Activated CD8-positive, alpha-beta T cell treated with anti-CD3 and anti-CD28 coated beads for 36 hours (primary cell): Measurements from ENCODE around the gene METTL24. TPM values are rescaled to one million over a fixed set of nuclear protein-coding genes. Genes with fewer than 3 reads are reported as not detected.
A peak's percentile ranks its signal among the peaks of the same experiment; 100 is the strongest.

Source experiments
- ATAC-seq: fragments of 200-7000 bp; cut with Tn5 transposase; one replicate; pipeline ENCODE4 v1.10.0; 2021; ENCODE audit warnings: mild to moderate bottlenecking, moderate library complexity
- CTCF ChIA-PET: fragments of 350-600 bp; sonication (Branson Sonifier 250); formaldehyde crosslinking; loops from one replicate; lab custom pipeline; 2021; ENCODE audit warnings: antibody characterized with exemption; lab: Charles Lee
- POLR2A ChIA-PET: fragments of 350-600 bp; sonication (Branson Sonifier 250); formaldehyde crosslinking; loops from one replicate; lab custom pipeline; 2021; ENCODE audit warnings: antibody characterized with exemption; lab: Charles Lee
- DNase-seq: peaks from one replicate; pipeline ENCODE4 v3.0.0-alpha.2; 2020
- H3K27ac Mint-ChIP-seq: one replicate; pipeline ENCODE4 v1.8.0; 2021; ENCODE audit warnings: mild to moderate bottlenecking, mixed read lengths
- H3K27me3 Mint-ChIP-seq: one replicate; pipeline ENCODE4 v1.8.0; 2021; ENCODE audit warnings: mixed read lengths
- H3K36me3 Mint-ChIP-seq: one replicate; pipeline ENCODE4 v1.8.0; 2021; ENCODE audit warnings: low read depth, mixed read lengths
- H3K4me1 Mint-ChIP-seq: one replicate; pipeline ENCODE4 v1.8.0; 2021; ENCODE audit warnings: low read depth, mixed read lengths
- H3K4me3 Mint-ChIP-seq: one replicate; pipeline ENCODE4 v1.8.0; 2021; ENCODE audit warnings: mild to moderate bottlenecking, moderate library complexity, mixed read lengths
- H3K9me3 Mint-ChIP-seq: one replicate; pipeline ENCODE4 v1.8.0; 2021; ENCODE audit warnings: mixed read lengths
- CTCF ChIP-seq: fragments of 200-600 bp; IDR thresholded peaks from one replicate; pipeline ENCODE4 v1.8.0; 2022; ENCODE audit warnings: antibody characterized with exemption, mild to moderate bottlenecking
- intact Hi-C: fragments of 100-400 bp; cut with micrococcal nuclease; formaldehyde crosslinking; loops from one replicate; pipeline ENCODE4 v1.10.0; 2022
- total RNA-seq, 2 experiments: library from RNA; stranded (reverse); gene quantifications; one replicate each; pipeline ENCODE4 v1.2.3, GENCODE V29; 2021

Gene METTL24
- total RNA-seq, 2 experiments from 2014 or later = not detected

DNA sequence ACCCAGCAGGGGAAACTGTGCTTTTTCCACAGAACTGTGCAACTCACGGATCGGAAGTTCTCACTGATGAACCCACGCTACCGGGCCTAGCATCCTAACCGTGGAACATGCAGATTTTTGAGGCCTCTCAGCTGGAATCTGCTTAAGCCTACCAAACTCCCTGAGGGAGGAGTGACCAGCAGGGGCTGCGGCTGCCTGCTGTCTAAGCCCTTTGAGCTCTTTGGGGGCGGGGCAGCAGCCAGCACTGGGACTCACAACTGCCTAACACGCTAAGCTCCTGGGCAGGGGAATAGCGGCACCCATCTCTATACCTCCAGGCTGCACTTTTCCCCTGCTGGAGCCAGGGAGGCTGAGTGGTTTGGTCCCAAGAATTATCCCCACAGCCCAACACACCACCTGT lies 20.4 kb upstream of the METTL24 start:
- Mint-ChIP-seq H3K4me1 (no peaks in the 10 kb centered on the region), H3K36me3 (no peaks in the 10 kb centered on the region), H3K9me3 (peaks cover 1% of the 10 kb centered on the region), H3K4me3 (no peak overlapping the region), H3K27ac (no peak overlapping the region), H3K27me3 (no peaks in the 10 kb centered on the region)
- POLR2A ChIA-PET = no interaction called here
- intact Hi-C loops = no loop called here
- CTCF ChIA-PET = no interaction called here
- DNase-seq (no peak), ATAC-seq (no peak)
- no peak for TF ChIP-seq CTCF

- no peak for TF ChIP-seq CTCF
- peaks cover 38% of the 10 kb centered on the region for H3K4me1 Mint-ChIP-seq
- no peak for DNase-seq
- no peak for ATAC-seq
- no peaks in the 10 kb centered on the region for H3K9me3 Mint-ChIP-seq
- H3K36me3 Mint-ChIP-seq = no peaks in the 10 kb centered on the region
- CTCF ChIA-PET = interaction anchor here (1.1 to 2.0 kb wide), 4 partner anchors 12 to 329 kb away, joined by 4 to 9 read pairs (median 4); no protein-coding TSS in a partner anchor
- H3K27ac Mint-ChIP-seq = no peak overlapping the region
- no peaks in the 10 kb centered on the region for H3K27me3 Mint-ChIP-seq
- intact Hi-C loops = no loop called here
- POLR2A ChIA-PET = no interaction called here
- no peak overlapping the region for H3K4me3 Mint-ChIP-seq
Measured at GRCh38 chr6:110369066-110369465, 10.9 kb upstream of the METTL24 start.

DNA sequence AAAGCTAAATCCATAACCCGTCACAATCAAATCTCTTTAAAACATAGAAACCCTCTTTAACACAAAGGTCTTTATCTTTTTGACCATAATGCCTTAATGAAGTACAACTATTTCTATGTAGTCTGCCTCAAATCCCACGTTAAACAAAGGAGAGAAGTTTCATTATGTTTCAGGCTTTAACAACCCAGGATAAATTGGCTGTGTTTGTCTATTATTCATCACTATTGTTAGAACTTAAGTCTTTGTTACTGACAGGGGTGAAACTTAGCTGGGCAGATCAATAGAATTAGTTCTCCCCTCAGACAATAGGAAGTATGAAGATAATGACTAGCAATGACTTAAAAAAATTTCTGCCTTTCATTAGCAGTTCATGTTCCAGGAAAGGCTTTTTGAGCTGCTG lies 10.1 kb upstream of the METTL24 start:
- ATAC-seq (no peak), DNase-seq (no peak)
- Mint-ChIP-seq H3K9me3 (no peaks in the 10 kb centered on the region), H3K36me3 (no peaks in the 10 kb centered on the region), H3K27ac (no peak overlapping the region), H3K4me3 (no peak overlapping the region), H3K4me1 (peaks cover 40% of the 10 kb centered on the region), H3K27me3 (no peaks in the 10 kb centered on the region)
- CTCF ChIA-PET = interaction anchor here (0.8 to 2.0 kb wide), 5 partner anchors 11 to 328 kb away, joined by 3 to 9 read pairs (median 4); no protein-coding TSS in a partner anchor
- POLR2A ChIA-PET = interaction anchor here (0.8 kb wide), 1 partner anchor 13 kb away, joined by 3 read pairs; no protein-coding TSS in a partner anchor
- intact Hi-C loops = no loop called here
- TF ChIP-seq CTCF = no peak

- intact Hi-C loops = no loop called here
- peaks cover 40% of the 10 kb centered on the region for H3K4me1 Mint-ChIP-seq
- H3K9me3 Mint-ChIP-seq = no peaks in the 10 kb centered on the region
- H3K27ac Mint-ChIP-seq = no peak overlapping the region
- CTCF ChIA-PET = interaction anchor here (0.8 to 2.0 kb wide), 5 partner anchors 11 to 328 kb away, joined by 3 to 9 read pairs (median 4); no protein-coding TSS in a partner anchor
- TF ChIP-seq CTCF = no peak
- no peaks in the 10 kb centered on the region for H3K36me3 Mint-ChIP-seq
- POLR2A ChIA-PET = interaction anchor here (0.8 kb wide), 1 partner anchor 12 kb away, joined by 3 read pairs; no protein-coding TSS in a partner anchor
- no peaks in the 10 kb centered on the region for H3K27me3 Mint-ChIP-seq
- ATAC-seq (no peak), DNase-seq (no peak)
- no peak overlapping the region for H3K4me3 Mint-ChIP-seq
Measured at GRCh38 chr6:110367825-110368224, 9.7 kb upstream of the METTL24 start.

GRCh38 chr6:110366975-110367374 lies 8.8 kb upstream of the METTL24 start:
- Mint-ChIP-seq H3K4me3 (no peak overlapping the region), H3K4me1 (peaks cover 40% of the 10 kb centered on the region), H3K36me3 (no peaks in the 10 kb centered on the region), H3K27me3 (no peaks in the 10 kb centered on the region), H3K27ac (no peak overlapping the region), H3K9me3 (no peaks in the 10 kb centered on the region)
- POLR2A ChIA-PET = no interaction called here
- intact Hi-C loops = no loop called here
- ATAC-seq (peak; percentile 58), DNase-seq (peak; percentile 3)
- no peak for TF ChIP-seq CTCF
- CTCF ChIA-PET = interaction anchor here (1.2 to 3.0 kb wide), 3 partner anchors 14 to 662 kb away, joined by 3 to 19 read pairs (median 3); no protein-coding TSS in a partner anchor
